Keratinocyte (primary cell): ENCODE results near the gene PRKCA.

Experiments used
- CTCF ChIP-seq, 3 experiments: IDR thresholded peaks in 1 of 3; conservative IDR thresholded peaks in 1 of 3; optimal IDR thresholded peaks in 1 of 3; 2 replicates in 2 of 3; 3 replicates in 1 of 3; pipeline versions ENCODE3 to v1.5.1; 2011; ENCODE audit warnings: low read length in 3 of 3, mild to moderate bottlenecking in 3 of 3, moderate library complexity in 2 of 3, control low read depth in 1 of 3, inconsistent platforms in 1 of 3; ENCODE audit not compliant: insufficient read depth in 2 of 3; ENCODE audit errors: extremely low read depth in 1 of 3
- EZH2 ChIP-seq: IDR thresholded peaks from one replicate; pipeline ENCODE4 v1.6.1; 2012; ENCODE audit warnings: inconsistent platforms, mild to moderate bottlenecking, low read length, moderate library complexity

- no peak for TF ChIP-seq CTCF (optimal IDR thresholded peaks at IDR 0.05 in 1 of 3, IDR thresholded peaks at IDR 0.05 in 1 of 3, conservative IDR thresholded peaks at IDR 0.05 in 1 of 3; ENCODE audit: extremely low read depth in 1 of 3, insufficient read depth in 2 of 3, low read length in 3 of 3)
- TF ChIP-seq EZH2, result no peak
These were observed 35.6 kb downstream of the PRKCA start for GRCh38 chr17:66337866-66338485.
